Subcutaneous adipose tissue (tissue), 4 donors: Measurements from ENCODE around the gene ZNF532. TPM values are rescaled to one million over a fixed set of nuclear protein-coding genes. Genes with fewer than 3 reads are reported as not detected.

Source experiments
- CTCF ChIP-seq: fragments of 450-650 bp; IDR thresholded peaks from one replicate; pipeline ENCODE4 v1.5.1; 2016; ENCODE audit warnings: low read depth, mild to moderate bottlenecking, control low read depth, antibody characterized with exemption, moderate library complexity
- total RNA-seq, 4 donors: library from RNA; depleted of rRNA; stranded (reverse); fragments of >200 nt; gene quantifications; one replicate each; pipeline ENCODE4 v1.1.0, GENCODE V29; 2016

Gene ZNF532
- total RNA-seq, 4 donors from 2014 or later = 37.2 to 66.1 (median 47.6) TPM

- TF ChIP-seq CTCF = no peak
Observed at GRCh38 chr18:58988600-58988999, 123.9 kb downstream of the ZNF532 start.

GRCh38 chr18:58989184-58989759, 124.6 kb downstream of the ZNF532 start:
- no peak for TF ChIP-seq CTCF

GRCh38 chr18:58990720-58991119, 126.0 kb downstream of the ZNF532 start:
- no peak for TF ChIP-seq CTCF

GRCh38 chr18:58991167-58991798, 126.6 kb downstream of the ZNF532 start:
- no peak for TF ChIP-seq CTCF

GRCh38 chr18:58992301-58993231, 127.9 kb downstream of the ZNF532 start:
- no peak for TF ChIP-seq CTCF

- no peak for TF ChIP-seq CTCF
Observed at GRCh38 chr18:58993260-58993659, 128.6 kb downstream of the ZNF532 start.

- no peak for TF ChIP-seq CTCF
Observed at GRCh38 chr18:58995663-58996062, 131.0 kb downstream of the ZNF532 start.
